ENCODE data around the gene KCTD3.

The KCTD3 gene

GRCh38 chr1:215665215-215665614, 98.1 kb downstream of the KCTD3 start:
- no peak for DNase-seq

- no peak for DNase-seq
Measured at GRCh38 chr1:215667761-215668160, 100.7 kb downstream of the KCTD3 start.

GRCh38 chr1:215669806-215670491, 102.8 kb downstream of the KCTD3 start:
- no peak for DNase-seq

Data from activated effector memory CD4-positive, alpha-beta T cell treated with Interleukin-2 at 50 U/mL for 16 hours (primary cell).